DMS153 treated with DMSO at 0.1 percent for 48 hours (cell line): ENCODE measurements around the gene EHMT1.
"Not testable (repeated sequence)": the region's sequence is repeated elsewhere in the genome, so short reads cannot be mapped to it uniquely, and the experiment has no call there.

Experiments used
- DNase-seq: peaks from one replicate; lab custom pipeline; 2025; ENCODE audit not compliant: unreplicated experiment; lab: John Stamatoyannopoulos, UW

EHMT1 gene

GRCh38 chr9:137590469-137591383 lies 28.1 kb upstream of the EHMT1 start, which contains the start of gene ZMYND19:
TSS of gene ZMYND19 (minus strand) at chr9:137590512. CDS start at chr9:137590263, 249 bp downstream.
- peak; percentile 63 for DNase-seq

DNA sequence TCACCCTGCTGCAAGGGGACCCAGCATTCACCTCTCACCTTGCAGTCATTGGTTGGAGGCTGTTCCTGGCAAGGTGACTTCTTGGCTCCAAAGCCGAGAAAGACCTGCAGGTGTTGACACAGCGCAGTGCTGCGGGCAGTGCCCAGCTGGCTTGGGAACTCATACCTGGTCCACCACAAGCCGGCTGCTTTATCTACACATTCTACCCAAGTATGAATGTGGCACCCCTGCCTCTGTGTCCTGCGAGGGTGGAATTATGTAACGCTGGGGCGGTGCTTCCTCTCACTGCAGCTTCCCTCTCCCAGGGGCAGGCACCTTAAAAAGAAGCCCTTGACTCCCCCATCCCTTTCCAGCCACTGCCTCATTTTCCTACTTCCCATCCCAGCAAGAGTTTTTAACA lies 26.0 kb upstream of the EHMT1 start:
- no peak for DNase-seq

GRCh38 chr9:137593176-137593575 lies 25.6 kb upstream of the EHMT1 start:
- DNase-seq, result no peak

DNA sequence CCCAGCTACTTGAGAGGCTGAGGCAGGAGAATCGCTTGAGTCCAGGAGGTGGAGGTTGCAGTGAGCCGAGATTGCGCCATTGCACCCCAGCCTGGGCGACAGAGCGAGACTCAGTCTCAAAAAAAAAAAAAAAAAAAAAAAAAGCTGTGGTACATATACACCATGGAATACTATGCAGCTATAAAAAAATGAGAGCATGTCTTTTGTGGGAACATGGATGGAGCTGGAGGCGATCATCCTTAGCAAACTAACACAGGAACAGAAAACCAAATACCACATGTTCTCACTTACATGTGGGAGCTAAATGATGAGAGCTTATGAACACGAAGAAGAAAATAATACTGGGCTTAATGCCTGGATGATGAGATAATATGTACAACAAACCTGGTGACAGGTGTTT lies 22.2 kb upstream of the EHMT1 start:
- not testable (repeated sequence) for DNase-seq

DNA sequence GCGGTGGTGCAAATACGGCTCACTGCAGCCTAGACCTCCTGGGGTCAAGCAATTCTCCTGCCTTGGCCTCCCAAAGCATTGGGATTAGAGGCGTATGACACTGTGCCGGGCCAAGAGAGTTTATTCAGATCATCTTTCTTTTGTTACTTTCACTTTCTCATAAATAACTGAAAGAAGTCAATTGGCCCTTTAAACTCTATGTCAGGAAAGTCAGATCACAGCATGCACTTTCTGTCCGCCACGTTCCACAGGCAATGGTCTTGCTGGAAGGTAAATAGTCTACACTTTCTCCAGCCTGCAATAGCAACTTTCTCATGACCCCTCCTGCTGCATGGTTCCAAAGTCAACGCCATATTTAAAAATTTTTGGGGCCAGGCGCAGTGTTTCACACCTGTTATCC lies 19.9 kb upstream of the EHMT1 start:
- DNase-seq, result no peak

DNA sequence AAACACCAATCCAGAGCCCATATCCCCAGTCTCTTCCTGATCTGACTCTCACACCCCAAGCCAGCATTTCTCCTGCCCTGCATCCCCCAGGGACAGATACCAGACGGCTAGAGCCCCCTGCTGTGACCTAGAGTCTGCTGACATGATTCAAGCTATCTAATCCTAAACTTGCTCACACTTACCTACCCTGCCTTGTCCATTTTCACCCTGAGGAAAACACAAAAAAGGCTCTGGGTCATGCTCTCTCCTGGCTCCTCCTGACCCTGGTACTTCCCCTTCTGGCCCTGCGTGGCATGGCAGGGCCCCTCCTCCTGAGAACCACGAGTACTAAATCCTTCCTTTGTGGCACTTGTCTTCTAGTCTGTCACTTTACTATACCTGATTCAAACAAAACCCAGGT lies 16.1 kb upstream of the EHMT1 start:
- no peak for DNase-seq

DNA sequence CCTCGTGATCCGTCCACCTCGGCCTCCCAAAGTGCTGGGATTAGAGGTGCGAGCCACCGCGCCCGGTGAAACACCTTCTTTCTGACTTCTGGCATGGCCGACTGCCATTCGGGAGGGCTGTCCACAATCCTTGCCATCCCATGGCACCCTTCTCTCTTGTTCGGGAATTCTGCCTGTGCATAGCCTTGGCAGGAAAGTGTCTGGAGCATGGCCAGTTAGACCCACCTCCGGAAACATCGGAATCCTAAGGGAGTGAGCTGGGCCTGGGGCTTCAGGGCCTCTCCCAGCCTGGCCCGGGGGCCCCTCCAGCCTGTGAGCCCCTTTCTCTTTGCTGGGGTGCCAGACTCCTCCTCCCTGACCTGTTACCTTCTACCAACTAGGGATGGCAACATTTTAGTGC lies 14.9 kb upstream of the EHMT1 start:
- no peak for DNase-seq

GRCh38 chr9:137604345-137605086 lies 14.3 kb upstream of the EHMT1 start:
- no peak for DNase-seq

GRCh38 chr9:137605121-137606004 lies 13.4 kb upstream of the EHMT1 start, which contains the start of gene ARRDC1:
TSS of gene ARRDC1 (plus strand) at chr9:137605686. CDS start at chr9:137605718, 32 bp downstream.
- peak; percentile 73 for DNase-seq

DNA sequence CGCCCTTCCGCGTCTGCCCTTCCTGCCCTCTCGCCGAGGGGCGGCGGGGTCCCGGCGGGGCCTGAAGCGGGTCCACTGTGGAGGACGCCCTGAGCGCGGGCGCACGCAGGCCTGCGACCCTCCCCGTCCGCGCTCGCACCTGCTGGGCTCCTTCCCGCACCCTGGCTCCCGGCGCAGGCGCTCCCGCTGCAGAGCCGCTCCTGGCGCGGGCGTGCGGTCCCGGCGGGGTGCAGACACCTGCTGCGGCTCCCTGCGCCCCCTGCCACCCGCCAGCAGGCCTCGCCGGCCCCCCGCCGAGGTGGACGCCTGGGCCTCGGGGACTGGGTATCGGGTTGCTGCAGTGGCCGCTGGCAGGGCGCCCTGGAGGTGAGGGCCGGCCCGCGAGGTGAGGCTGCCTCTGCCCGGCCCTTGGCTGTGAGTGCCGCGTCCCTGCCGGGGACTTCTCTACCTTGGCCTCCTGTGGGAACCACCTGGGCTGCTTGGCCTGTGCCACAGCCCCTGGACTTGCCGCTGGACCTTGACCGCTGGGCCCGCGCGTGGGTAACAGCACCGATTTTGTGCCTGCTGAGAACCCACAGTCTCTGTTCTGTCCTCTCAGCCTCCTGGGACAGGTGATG lies 12.7 kb upstream of the EHMT1 start:
- no peak for DNase-seq

DNA sequence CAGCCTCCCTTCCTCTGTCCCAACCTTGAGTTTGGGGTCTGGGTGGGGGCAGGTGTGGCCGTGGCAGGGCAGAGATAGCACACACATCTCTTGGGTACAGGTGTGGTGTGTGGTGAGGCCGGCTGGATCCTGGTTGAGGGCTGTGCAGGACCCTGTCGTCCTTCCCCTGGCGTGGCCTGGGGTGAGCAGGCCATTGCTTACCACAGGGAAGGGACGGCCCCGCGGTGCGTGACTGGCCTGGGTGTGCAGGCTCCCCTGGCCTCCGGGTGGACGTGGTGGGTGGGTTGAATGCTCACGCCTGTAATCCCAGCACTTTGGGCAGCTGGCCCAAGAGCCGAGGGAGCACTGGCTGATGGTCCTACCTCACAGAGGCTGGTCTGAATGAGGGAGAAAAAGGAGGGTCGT lies 12.1 kb upstream of the EHMT1 start:
- no peak for DNase-seq

DNA sequence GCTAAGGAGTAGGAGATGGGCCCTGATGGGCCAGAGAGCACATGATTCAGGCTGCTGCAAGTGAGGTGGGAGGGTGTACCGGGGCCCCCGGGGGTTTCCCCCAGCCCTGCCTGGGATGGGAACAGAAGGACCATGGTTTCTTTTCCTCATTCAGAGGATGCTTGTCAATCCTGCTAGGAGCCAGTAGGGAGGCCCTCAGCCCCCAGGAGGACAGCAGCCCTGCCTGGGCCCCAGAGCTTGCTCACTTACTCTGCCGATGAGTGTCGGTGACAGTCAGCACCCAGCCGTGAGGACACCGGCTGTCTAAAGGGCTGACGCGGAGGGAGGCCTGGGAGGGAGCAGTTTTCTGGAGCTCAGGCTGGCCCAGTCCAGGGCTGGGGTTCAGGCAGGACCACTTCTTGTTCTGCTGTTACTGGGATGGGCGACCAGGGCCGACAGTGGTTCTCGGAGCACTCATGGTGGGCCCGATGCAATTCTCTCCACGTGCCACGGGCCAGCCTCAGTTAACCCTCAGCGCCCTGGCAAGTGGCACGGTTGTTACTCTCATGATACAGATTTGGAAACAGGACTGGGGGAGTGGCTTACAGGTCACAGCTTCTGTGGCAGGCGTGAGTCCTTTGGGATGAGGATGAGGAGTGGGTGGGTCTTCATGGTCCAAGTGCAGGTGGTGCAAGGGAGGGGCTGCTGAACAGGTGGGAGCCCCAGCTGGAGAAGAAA lies 11.5 kb upstream of the EHMT1 start:
- DNase-seq, result no peak

DNA sequence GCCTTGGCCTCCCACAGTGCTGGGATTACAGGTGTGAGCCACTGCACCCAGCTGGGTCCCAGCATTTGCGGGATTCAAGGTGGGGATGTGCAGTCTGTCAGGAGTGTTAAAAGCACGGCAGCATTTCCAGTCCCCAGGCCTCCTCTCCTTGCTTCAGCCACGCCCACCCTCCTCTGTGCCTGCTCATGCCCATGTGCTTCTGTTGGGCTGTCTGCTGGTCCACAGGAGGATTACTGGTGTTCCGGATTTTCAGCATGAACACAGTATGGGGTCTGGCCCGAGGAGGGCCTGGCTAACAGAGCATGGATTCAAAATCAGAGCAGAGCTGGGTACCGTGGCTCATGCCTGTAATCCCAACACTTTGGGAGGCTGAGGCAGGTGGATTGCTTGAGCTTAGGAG lies 7.9 kb upstream of the EHMT1 start:
- no peak for DNase-seq

DNA sequence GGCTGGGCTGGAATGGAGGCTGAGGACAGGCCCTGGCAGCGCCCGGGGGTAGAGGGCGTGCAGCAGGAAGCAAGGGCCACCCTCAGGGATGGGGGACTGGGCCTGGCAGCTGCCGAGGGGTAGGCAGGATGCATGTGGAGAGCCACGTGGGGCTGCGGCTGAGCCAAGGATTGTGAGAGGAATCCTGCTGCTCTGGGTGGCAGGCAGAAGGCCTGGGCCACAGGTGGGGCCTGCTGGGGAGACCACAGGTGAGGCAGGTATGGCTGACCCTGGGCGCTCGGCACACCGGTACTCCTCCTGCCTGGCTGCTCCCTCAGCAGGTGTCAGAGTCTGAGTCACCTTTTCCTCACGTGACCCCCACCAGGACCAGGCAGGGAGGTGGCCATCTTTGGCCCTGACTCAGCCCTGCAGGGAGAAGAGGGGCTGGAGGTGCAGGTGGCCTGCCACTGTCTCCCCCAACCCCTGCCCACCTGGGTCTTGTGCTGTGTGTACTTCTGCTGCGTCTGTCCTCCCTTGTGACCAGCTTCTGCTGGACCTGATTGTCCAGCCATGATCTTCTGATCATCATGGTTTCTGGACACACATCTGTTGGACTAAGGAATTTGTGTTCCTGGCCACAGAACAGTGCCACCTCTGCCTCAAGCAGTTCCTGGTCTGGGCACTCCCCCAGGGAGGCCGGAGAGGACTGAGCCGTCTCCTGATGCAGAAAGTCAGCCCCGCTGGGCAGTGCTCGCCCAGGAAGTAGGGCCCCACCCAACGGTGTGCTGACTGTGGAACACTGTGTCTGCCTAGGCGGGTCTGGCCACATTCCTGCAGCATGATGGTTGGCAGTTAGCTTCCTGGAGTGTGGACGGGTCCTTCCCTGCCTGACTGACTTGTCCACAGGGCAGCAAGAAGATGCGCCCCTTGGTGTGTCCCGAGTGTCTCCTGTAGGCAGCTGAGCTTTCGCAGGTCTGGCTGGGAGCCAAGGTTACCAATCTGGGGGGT lies 6.9 kb upstream of the EHMT1 start:
- no peak for DNase-seq

- no peak for DNase-seq
These were observed 6.1 kb upstream of the EHMT1 start for GRCh38 chr9:137612741-137613142.

- DNase-seq, result no peak
These were observed 5.5 kb upstream of the EHMT1 start for GRCh38 chr9:137613259-137613658.

DNA sequence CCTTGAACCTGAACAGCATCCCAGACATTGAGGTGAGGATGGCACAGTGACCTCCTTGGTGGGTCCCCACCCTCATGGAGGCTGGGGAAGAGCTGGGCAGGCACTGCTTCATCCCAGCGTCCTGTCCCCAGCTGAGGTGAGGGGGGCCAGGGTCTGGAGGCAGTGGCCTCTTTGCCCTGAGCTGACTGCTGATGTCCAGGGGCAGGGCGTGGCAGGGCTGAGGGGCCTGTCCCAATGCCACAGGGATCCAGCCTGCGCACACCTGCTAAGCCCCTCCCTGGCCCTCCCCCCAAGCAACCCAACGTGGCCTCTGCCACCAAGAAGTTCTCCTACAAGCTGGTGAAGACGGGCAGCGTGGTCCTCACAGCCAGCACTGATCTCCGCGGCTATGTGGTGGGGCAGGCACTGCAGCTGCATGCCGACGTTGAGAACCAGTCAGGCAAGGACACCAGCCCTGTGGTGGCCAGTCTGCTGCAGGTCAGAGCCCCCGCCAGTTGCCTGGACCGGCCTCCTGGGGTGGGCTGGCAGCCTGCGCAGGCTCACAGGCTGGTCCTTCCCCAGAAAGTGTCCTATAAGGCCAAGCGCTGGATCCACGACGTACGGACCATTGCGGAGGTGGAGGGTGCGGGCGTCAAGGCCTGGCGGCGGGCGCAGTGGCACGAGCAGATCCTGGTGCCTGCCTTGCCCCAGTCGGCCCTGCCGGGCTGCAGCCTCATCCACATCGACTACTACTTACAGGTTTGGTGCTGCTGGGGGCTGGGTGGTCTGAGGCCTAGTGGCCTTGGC lies 4.9 kb upstream of the EHMT1 start:
- DNase-seq, result no peak
